Progenitor cell of endocrine pancreas (in vitro differentiated cells): Measurements from ENCODE around the gene SSTR4. TPM values are rescaled to one million over a fixed set of nuclear protein-coding genes. Genes with fewer than 3 reads are reported as not detected.

Experiments
- DNase-seq: peaks from one replicate; pipeline ENCODE4 v3.0.0; 2021; ENCODE audit warnings: low spot score; ENCODE audit not compliant: unreplicated experiment
- H3K27ac Mint-ChIP-seq: 2 replicates; pipeline ENCODE4 v1.8.0; 2021; ENCODE audit warnings: mild to moderate bottlenecking, moderate library complexity, mixed read lengths
- H3K27me3 Mint-ChIP-seq: 2 replicates; pipeline ENCODE4 v1.8.0; 2021; ENCODE audit warnings: mixed read lengths
- H3K36me3 Mint-ChIP-seq: 2 replicates; pipeline ENCODE4 v1.8.0; 2022; ENCODE audit warnings: mixed read lengths; ENCODE audit not compliant: insufficient read depth
- H3K4me1 Mint-ChIP-seq: 2 replicates; pipeline ENCODE4 v1.8.0; 2021; ENCODE audit warnings: low read depth, mixed read lengths
- H3K4me3 Mint-ChIP-seq: 2 replicates; pipeline ENCODE4 v1.8.0; 2021; ENCODE audit warnings: low read depth, mild to moderate bottlenecking, moderate library complexity, mixed read lengths
- H3K9me3 Mint-ChIP-seq: 2 replicates; pipeline ENCODE4 v1.8.0; 2021; ENCODE audit warnings: low read depth, mixed read lengths
- total RNA-seq: library from RNA; stranded (reverse); gene quantifications from 2 replicates; pipeline ENCODE4 v1.2.1, GENCODE V29; 2021
- TF ChIP-seq, protein P1 (sequence below): fragments of 200-600 bp; sonication (generic); IDR thresholded peaks from one replicate; pipeline ENCODE4 v1.5.0; 2021; ENCODE audit warnings: antibody characterized with exemption, mild to moderate bottlenecking; ENCODE audit not compliant: unreplicated experiment

SSTR4 gene
- total RNA-seq, 1 donor from 2014 or later: not detected

DNA sequence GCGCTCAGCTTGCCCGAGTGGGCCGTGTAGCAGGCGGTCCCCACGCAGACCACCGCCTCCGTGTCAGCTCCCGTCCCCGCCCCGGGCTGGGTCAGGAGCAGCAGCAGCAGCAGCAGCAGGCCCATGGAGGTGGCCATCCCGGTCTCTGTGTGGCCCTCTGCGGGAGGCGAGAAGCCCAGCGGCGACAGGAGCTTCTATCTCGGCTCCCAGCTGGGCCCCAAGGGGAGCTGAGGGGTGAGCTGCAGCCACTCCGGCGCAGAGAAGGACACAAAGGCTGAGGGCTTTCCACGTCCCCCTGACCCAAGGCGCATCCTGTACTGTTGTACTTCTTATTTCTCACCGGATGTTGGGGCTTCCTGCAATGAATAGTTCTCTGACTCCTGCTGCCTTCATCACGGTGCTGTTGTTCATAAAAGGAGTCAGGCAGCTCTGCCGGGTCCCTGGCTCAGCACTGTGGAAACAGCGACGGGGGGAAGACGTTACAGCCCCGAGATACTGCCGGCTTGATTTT lies 51.0 kb downstream of the SSTR4 start, which contains the start of gene CD93:
Gene CD93, minus strand, starts transcription at position 269 of the 511 bp plus-strand sequence. Its CDS starts 132 bp downstream, at position 137.
- Mint-ChIP-seq H3K4me1 (peaks cover 12% of the 10 kb centered on the region), H3K27ac (no peak within 1 kb of the TSS), H3K4me3 (no peak within 1 kb of the TSS), H3K36me3 (no peaks in the 10 kb centered on the region), H3K27me3 (peaks cover 66% of the 10 kb centered on the region), H3K9me3 (no peaks in the 10 kb centered on the region)
- TF ChIP-seq, protein P1, sequence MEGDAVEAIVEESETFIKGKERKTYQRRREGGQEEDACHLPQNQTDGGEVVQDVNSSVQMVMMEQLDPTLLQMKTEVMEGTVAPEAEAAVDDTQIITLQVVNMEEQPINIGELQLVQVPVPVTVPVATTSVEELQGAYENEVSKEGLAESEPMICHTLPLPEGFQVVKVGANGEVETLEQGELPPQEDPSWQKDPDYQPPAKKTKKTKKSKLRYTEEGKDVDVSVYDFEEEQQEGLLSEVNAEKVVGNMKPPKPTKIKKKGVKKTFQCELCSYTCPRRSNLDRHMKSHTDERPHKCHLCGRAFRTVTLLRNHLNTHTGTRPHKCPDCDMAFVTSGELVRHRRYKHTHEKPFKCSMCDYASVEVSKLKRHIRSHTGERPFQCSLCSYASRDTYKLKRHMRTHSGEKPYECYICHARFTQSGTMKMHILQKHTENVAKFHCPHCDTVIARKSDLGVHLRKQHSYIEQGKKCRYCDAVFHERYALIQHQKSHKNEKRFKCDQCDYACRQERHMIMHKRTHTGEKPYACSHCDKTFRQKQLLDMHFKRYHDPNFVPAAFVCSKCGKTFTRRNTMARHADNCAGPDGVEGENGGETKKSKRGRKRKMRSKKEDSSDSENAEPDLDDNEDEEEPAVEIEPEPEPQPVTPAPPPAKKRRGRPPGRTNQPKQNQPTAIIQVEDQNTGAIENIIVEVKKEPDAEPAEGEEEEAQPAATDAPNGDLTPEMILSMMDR: no peak
- DNase-seq: no peak

DNA sequence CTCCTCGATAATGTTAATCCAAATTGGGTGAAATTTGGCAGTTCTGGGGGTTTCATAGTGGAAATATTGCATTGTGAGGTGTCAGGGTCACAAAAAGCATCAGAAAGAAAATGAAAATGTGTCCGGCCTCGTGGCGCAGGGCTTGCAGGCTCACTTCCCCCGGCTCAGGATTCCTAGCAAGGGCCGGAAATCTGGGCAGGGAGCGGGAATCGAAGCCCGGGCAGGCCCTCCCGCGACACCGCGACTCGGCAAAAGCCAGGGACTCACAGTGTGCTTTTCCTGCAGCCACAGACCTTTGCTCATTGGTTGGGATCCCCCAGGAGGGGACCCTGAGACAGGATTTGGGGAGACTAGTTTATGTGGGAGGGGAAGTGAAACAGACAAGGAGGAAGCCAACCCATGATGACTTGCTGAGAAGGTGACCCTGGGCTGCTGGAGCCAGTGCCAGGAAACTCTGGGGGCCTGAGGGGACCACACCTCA lies 51.9 kb downstream of the SSTR4 start:
- H3K4me3 Mint-ChIP-seq: no peak overlapping the region
- H3K27ac Mint-ChIP-seq: no peak overlapping the region
- TF ChIP-seq, protein P1: no peak
- peaks cover 17% of the 10 kb centered on the region for H3K4me1 Mint-ChIP-seq
- no peak for DNase-seq
- no peaks in the 10 kb centered on the region for H3K9me3 Mint-ChIP-seq
- H3K36me3 Mint-ChIP-seq: no peaks in the 10 kb centered on the region
- H3K27me3 Mint-ChIP-seq: peaks cover 60% of the 10 kb centered on the region

DNA sequence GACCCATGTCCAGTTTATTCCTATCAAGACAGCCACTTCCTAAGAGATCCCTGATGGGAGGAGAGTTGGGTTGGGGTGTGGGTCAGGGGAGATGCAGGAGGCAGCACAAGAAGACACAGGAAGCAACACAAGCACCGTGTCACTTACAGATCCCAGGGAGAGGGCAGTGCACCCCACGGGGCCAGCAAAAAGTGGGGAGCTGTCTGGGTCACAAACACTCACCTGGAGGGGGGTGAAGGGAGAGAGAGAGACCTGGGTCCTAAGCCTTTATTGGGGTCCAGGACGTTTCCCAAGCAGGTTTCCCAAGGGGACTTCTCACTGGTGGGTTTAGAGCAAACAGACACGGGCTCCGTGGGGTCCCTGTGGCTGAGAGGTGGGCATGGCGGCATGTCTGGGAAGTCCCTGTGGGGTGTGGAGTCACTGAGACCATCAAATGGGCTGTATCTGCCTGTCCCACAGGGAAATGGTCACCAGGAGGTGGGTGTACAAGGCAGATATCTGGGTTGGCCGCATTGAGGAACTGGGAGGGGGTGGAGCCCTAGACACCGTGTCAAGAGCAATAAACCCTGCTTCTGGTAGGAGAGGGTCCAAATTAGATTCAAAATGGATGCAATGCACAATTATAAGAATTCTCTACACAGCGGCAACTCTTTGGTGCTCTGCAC lies 52.6 kb downstream of the SSTR4 start:
- Mint-ChIP-seq H3K4me3 (no peak overlapping the region), H3K4me1 (peaks cover 24% of the 10 kb centered on the region), H3K9me3 (no peaks in the 10 kb centered on the region), H3K27ac (no peak overlapping the region), H3K27me3 (peaks cover 55% of the 10 kb centered on the region), H3K36me3 (no peaks in the 10 kb centered on the region)
- DNase-seq: no peak
- TF ChIP-seq, protein P1: no peak

Other genes with a start within 250 kb of the SSTR4 start
- 0.19 and 0.36 TPM in 2 replicates for gene THBD, start 14.4 kb downstream of the SSTR4 start, total RNA-seq
- 0.04 TPM in 1 of 2 replicates, not detected in the other for gene CD93, start 51.0 kb downstream of the SSTR4 start, total RNA-seq